Neural cell (in vitro differentiated cells): Measurements from ENCODE around the gene SHLD2. TPM values are rescaled to one million over a fixed set of nuclear protein-coding genes. Genes with fewer than 3 reads are reported as not detected.

Experiments
- H2AFZ ChIP-seq: fragments of 200-600, 300-800 bp; sonication (generic), shearing (Covaris generic); 2 replicates; pipeline ENCODE4 v1.6.0; 2014; ENCODE audit warnings: low read depth, mild to moderate bottlenecking, antibody characterized with exemption, low read length, moderate library complexity
- H3F3A ChIP-seq: fragments of 200-600 bp; shearing (Covaris generic); 2 replicates; pipeline ENCODE4 v1.6.1; 2016; ENCODE audit warnings: mild to moderate bottlenecking, moderate library complexity, mixed read lengths, antibody characterized with exemption, low read length; ENCODE audit not compliant: insufficient read depth, poor library complexity, severe bottlenecking
- H3K27ac ChIP-seq: fragments of 200-600, 300-800 bp; sonication (generic), shearing (Covaris generic); 2 replicates; pipeline ENCODE4 v1.5.1; 2014; ENCODE audit warnings: mild to moderate bottlenecking, low read length, moderate library complexity
- H3K27me3 ChIP-seq: fragments of 300-800, 200-600 bp; sonication (generic), shearing (Covaris generic); 2 replicates; pipeline ENCODE4 v1.6.0; 2014; ENCODE audit warnings: mild to moderate bottlenecking, low read depth, low read length, moderate library complexity; ENCODE audit not compliant: insufficient read depth
- H3K36me3 ChIP-seq: fragments of 300-800, 200-600 bp; sonication (generic), shearing (Covaris generic); 2 replicates; pipeline ENCODE4 v1.5.1; 2014; ENCODE audit warnings: mild to moderate bottlenecking, antibody characterized with exemption, low read length, moderate library complexity; ENCODE audit not compliant: insufficient read depth
- H3K4me2 ChIP-seq: fragments of 300-800, 200-600 bp; sonication (generic), shearing (Covaris generic); 2 replicates; pipeline ENCODE4 v1.6.0; 2014; ENCODE audit warnings: mild to moderate bottlenecking, low read length
- H3K4me3 ChIP-seq: fragments of 300-800, 200-600 bp; sonication (generic), shearing (Covaris generic); 2 replicates; pipeline ENCODE4 v1.5.1; 2014; ENCODE audit warnings: mild to moderate bottlenecking, low read length, moderate library complexity
- H3K79me2 ChIP-seq: fragments of 200-600 bp; shearing (Covaris generic); replicated peaks from 2 replicates; pipeline ENCODE4 v1.6.0; 2014; ENCODE audit warnings: mild to moderate bottlenecking, low read length, moderate library complexity; ENCODE audit not compliant: insufficient read depth
- H3K9ac ChIP-seq: fragments of 300-800, 200-600 bp; sonication (generic), shearing (Covaris generic); 2 replicates; pipeline ENCODE4 v1.6.1; 2016; ENCODE audit warnings: mild to moderate bottlenecking, low read length, mixed read lengths
- H3K9me2 ChIP-seq: fragments of 200-600 bp; shearing (Covaris generic); 2 replicates; pipeline ENCODE4 v1.6.1; 2016; ENCODE audit warnings: mild to moderate bottlenecking, low read length, mixed read lengths; ENCODE audit not compliant: insufficient read depth
- H3K9me3 ChIP-seq: fragments of 200-600, 300-800 bp; sonication (generic), shearing (Covaris generic); 2 replicates; pipeline ENCODE4 v1.6.1; 2016; ENCODE audit warnings: mild to moderate bottlenecking, mixed run types, low read length, moderate library complexity, mixed read lengths
- H4K20me1 ChIP-seq: fragments of 200-600 bp; shearing (Covaris generic); 2 replicates; pipeline ENCODE4 v1.6.1; 2016; ENCODE audit warnings: mild to moderate bottlenecking, mixed run types; ENCODE audit not compliant: insufficient read depth
- CTCF ChIP-seq: fragments of 450-650 bp; IDR thresholded peaks from 2 replicates; pipeline ENCODE4 v1.5.1; 2014; ENCODE audit warnings: antibody characterized with exemption, mild to moderate bottlenecking, moderate library complexity; ENCODE audit not compliant: poor library complexity, severe bottlenecking
- EZH2 ChIP-seq: fragments of 200-600, 300-800 bp; shearing (Covaris generic), sonication (generic); IDR thresholded peaks from 2 replicates; pipeline ENCODE4 v1.6.1; 2014; ENCODE audit warnings: antibody characterized with exemption, low read length, borderline replicate concordance, mild to moderate bottlenecking; ENCODE audit not compliant: insufficient read depth, poor library complexity, severe bottlenecking
- MXI1 ChIP-seq: fragments of 450-650 bp; conservative IDR thresholded peaks from 2 replicates; pipeline ENCODE4 v1.6.1; 2014; ENCODE audit warnings: antibody characterized with exemption, mild to moderate bottlenecking; ENCODE audit not compliant: poor library complexity, severe bottlenecking
- POLR2AphosphoS5 ChIP-seq: IDR thresholded peaks from 2 replicates; pipeline ENCODE4 v1.6.1; 2012
- RAD21 ChIP-seq: fragments of 450-650 bp; conservative IDR thresholded peaks from 2 replicates; pipeline ENCODE4 v1.6.1; 2014; ENCODE audit warnings: antibody characterized with exemption, mild to moderate bottlenecking, moderate library complexity
- REST ChIP-seq: IDR thresholded peaks from 2 replicates; pipeline ENCODE4 v1.6.1; 2012; ENCODE audit warnings: borderline replicate concordance
- SMC3 ChIP-seq: fragments of 450-650 bp; conservative IDR thresholded peaks from 2 replicates; pipeline ENCODE4 v1.6.1; 2014; ENCODE audit warnings: antibody characterized with exemption, mild to moderate bottlenecking, moderate library complexity; ENCODE audit not compliant: poor library complexity
- polyA minus RNA-seq: library from RNA; depleted of rRNA, polyadenylated mRNA; stranded (reverse); fragments of >200 nt; gene quantifications from 2 replicates; pipeline ENCODE4 v1.2.3, GENCODE V29; 2014
- polyA plus RNA-seq: library from polyadenylated mRNA; depleted of rRNA; stranded (reverse); fragments of >200 nt; gene quantifications from 2 replicates; pipeline ENCODE4 v1.2.3, GENCODE V29; 2014

The SHLD2 gene
- polyA plus RNA-seq (12.0 and 15.8 TPM in 2 replicates), polyA minus RNA-seq (30.9 and 35.2 TPM in 2 replicates)

- Histone ChIP-seq H3K79me2 (peaks cover 26% of the 10 kb centered on the region), H3K9me3 (no peaks in the 10 kb centered on the region), H3K4me2 (peak within 1 kb of the TSS; percentile 91), H3K4me3 (peak within 1 kb of the TSS; percentile 91), H3K9ac (peak within 1 kb of the TSS; percentile 88), H4K20me1 (no peaks in the 10 kb centered on the region), H3F3A (no peaks in the 10 kb centered on the region), H3K9me2 (no peaks in the 10 kb centered on the region), H2AFZ (peak within 1 kb of the TSS; percentile 81), H3K27ac (peak within 1 kb of the TSS; percentile 79), H3K36me3 (no peaks in the 10 kb centered on the region), H3K27me3 (no peaks in the 10 kb centered on the region)
- TF ChIP-seq CTCF = peak; percentile 27
- TF ChIP-seq REST = peak; percentile 27
- no peak for TF ChIP-seq EZH2
- TF ChIP-seq RAD21 = no peak
- peak; percentile 13 for TF ChIP-seq SMC3
- TF ChIP-seq MXI1 = peak; percentile 84
- peak; percentile 68 for TF ChIP-seq POLR2AphosphoS5
Observed at GRCh38 chr10:87094373-87095235, at the start of gene SHLD2, which contains the start of gene GLUD1. TSS of gene SHLD2 (plus strand) at chr10:87095206. CDS start at chr10:87151355, 56,149 bp downstream. TSS of gene GLUD1 (minus strand) at chr10:87094843. CDS start at chr10:87094769, 74 bp downstream.

- no peak overlapping the region for H2AFZ ChIP-seq
- H3K4me2 ChIP-seq = no peak overlapping the region
- H3K4me3 ChIP-seq = no peak overlapping the region
- H3F3A ChIP-seq = no peaks in the 10 kb centered on the region
- no peaks in the 10 kb centered on the region for H3K9me2 ChIP-seq
- H3K9me3 ChIP-seq = no peaks in the 10 kb centered on the region
- TF ChIP-seq RAD21 = no peak
- TF ChIP-seq CTCF = no peak
- TF ChIP-seq POLR2AphosphoS5 = no peak
- H4K20me1 ChIP-seq = no peaks in the 10 kb centered on the region
- H3K27ac ChIP-seq = no peak overlapping the region
- no peaks in the 10 kb centered on the region for H3K36me3 ChIP-seq
- H3K79me2 ChIP-seq = no peaks in the 10 kb centered on the region
- no peaks in the 10 kb centered on the region for H3K27me3 ChIP-seq
- no peak overlapping the region for H3K9ac ChIP-seq
Observed at GRCh38 chr10:87045434-87045938, 49.5 kb upstream of the SHLD2 start.
